Endothelial cell of umbilical vein (primary cell): ENCODE measurements around the gene CHRM2. TPM values are rescaled to one million over a fixed set of nuclear protein-coding genes. Genes with fewer than 3 reads are reported as not detected.

Experiments used
- BruUV-seq: library from RNA; stranded (reverse); fragments of 400-500 nt; replicated peaks from 2 replicates; lab custom pipeline; 2021; lab: Mats Ljungman, UMichigan
- CTCF ChIA-PET: fragments of 300-600, 350-600 bp; sonication (Branson Sonifier 250); formaldehyde crosslinking; loops from one replicate; lab custom pipeline; 2021; ENCODE audit warnings: antibody characterized with exemption, inconsistent platforms; lab: Charles Lee
- POLR2A ChIA-PET: fragments of 300-600, 350-600 bp; sonication (Branson Sonifier 250); formaldehyde crosslinking; loops from one replicate; lab custom pipeline; 2021; ENCODE audit warnings: antibody characterized with exemption, inconsistent platforms; lab: Charles Lee
- DNase-seq: peaks from one replicate; pipeline ENCODE4 v3.0.0-alpha.2; 2011; ENCODE audit warnings: low read depth, low spot score
- FAIRE-seq: peaks from 2 replicates; lab custom pipeline; 2011; peaks lifted over from hg19 to GRCh38; lab: Jason Lieb, UNC
- H2AFZ ChIP-seq: 2 replicates; pipeline ENCODE4 v1.6.0; 2012; ENCODE audit warnings: low read depth, low read length, control low read depth, inconsistent platforms
- H3K27ac ChIP-seq: 2 replicates; pipeline ENCODE4 v1.5.1; 2011; ENCODE audit warnings: low read depth, mild to moderate bottlenecking, control low read depth, low read length, moderate library complexity; ENCODE audit not compliant: insufficient read depth
- H3K27me3 ChIP-seq, 2 experiments: 2 replicates each; pipeline versions ENCODE4 v1.6.0 to v1.6.1; 2011; ENCODE audit warnings: low read length in 2 of 2, mixed read lengths in 1 of 2; ENCODE audit not compliant: control insufficient read depth in 2 of 2, insufficient read depth in 2 of 2
- H3K36me3 ChIP-seq, 2 experiments: 2 replicates in 1 of 2; 3 replicates in 1 of 2; pipeline ENCODE4 v1.5.1; 2011; ENCODE audit warnings: low read length in 2 of 2, mild to moderate bottlenecking in 1 of 2, moderate library complexity in 1 of 2; ENCODE audit not compliant: control insufficient read depth in 2 of 2, insufficient read depth in 2 of 2; ENCODE audit errors: extremely low read depth in 1 of 2
- H3K4me1 ChIP-seq: 3 replicates; pipeline ENCODE4 v1.5.1; 2011; ENCODE audit warnings: mild to moderate bottlenecking, low read length; ENCODE audit not compliant: control insufficient read depth, insufficient read depth; ENCODE audit errors: extremely low read depth
- H3K4me2 ChIP-seq: 2 replicates; pipeline ENCODE4 v1.6.1; 2011; ENCODE audit warnings: low read length, control low read depth, mixed read lengths; ENCODE audit not compliant: insufficient read depth
- H3K4me3 ChIP-seq, 3 experiments: fragments of 200-600 bp in 1 of 3; sonication (generic), shearing (Covaris generic) in 1 of 3; replicated peaks in 1 of 3; 2 replicates each; pipeline ENCODE4 v1.5.1; 2011 to 2016; ENCODE audit warnings: control low read depth in 3 of 3, low read length in 3 of 3, mild to moderate bottlenecking in 2 of 3, inconsistent platforms in 1 of 3, low read depth in 1 of 3, moderate library complexity in 1 of 3; ENCODE audit not compliant: insufficient read depth in 1 of 3
- H3K79me2 ChIP-seq: 2 replicates; pipeline ENCODE4 v1.6.0; 2012; ENCODE audit warnings: low read length, inconsistent platforms; ENCODE audit not compliant: control insufficient read depth, insufficient read depth
- H3K9ac ChIP-seq: replicated peaks from 2 replicates; pipeline ENCODE3; 2011; ENCODE audit warnings: low read length, control low read depth; ENCODE audit not compliant: insufficient read depth; ENCODE audit errors: extremely low read depth
- H3K9me1 ChIP-seq: replicated peaks from 3 replicates; pipeline ENCODE4 v1.6.0; 2011; ENCODE audit warnings: mild to moderate bottlenecking, low read length; ENCODE audit not compliant: control insufficient read depth, insufficient read depth; ENCODE audit errors: extremely low read depth
- H3K9me3 ChIP-seq: replicated peaks from 2 replicates; pipeline ENCODE4 v1.5.1; 2012; ENCODE audit warnings: low read length, inconsistent platforms; ENCODE audit not compliant: control insufficient read depth, insufficient read depth
- H4K20me1 ChIP-seq: replicated peaks from 2 replicates; pipeline ENCODE3; 2011; ENCODE audit warnings: mild to moderate bottlenecking, low read length; ENCODE audit not compliant: control insufficient read depth, insufficient read depth; ENCODE audit errors: extremely low read depth
- EZH2 ChIP-seq: IDR thresholded peaks from 2 replicates; pipeline ENCODE4 v1.6.1; 2012; ENCODE audit warnings: borderline replicate concordance, low read depth, mild to moderate bottlenecking, moderate library complexity, low read length, inconsistent platforms; ENCODE audit not compliant: severe bottlenecking
- FOS ChIP-seq: IDR thresholded peaks from 2 replicates; pipeline ENCODE4 v1.6.1; 2011; ENCODE audit warnings: mild to moderate bottlenecking, low read length, moderate library complexity, borderline replicate concordance; ENCODE audit not compliant: insufficient read depth
- GATA2 ChIP-seq: IDR thresholded peaks from 2 replicates; pipeline ENCODE4 v1.7.0; 2011; ENCODE audit warnings: low read depth, mild to moderate bottlenecking, moderate library complexity, mixed read lengths, low read length; ENCODE audit not compliant: insufficient read length, insufficient read depth
- JUN ChIP-seq: IDR thresholded peaks from 2 replicates; pipeline ENCODE4 v1.6.1; 2011; ENCODE audit warnings: borderline replicate concordance, low read depth; ENCODE audit not compliant: insufficient read length, insufficient read depth
- MYC ChIP-seq: IDR thresholded peaks from one replicate; pipeline ENCODE4 v1.6.1; 2011; ENCODE audit warnings: mild to moderate bottlenecking, low read depth, low read length
- POLR2A ChIP-seq: IDR thresholded peaks from 2 replicates; pipeline ENCODE4 v1.6.1; 2012; ENCODE audit warnings: low read depth, mild to moderate bottlenecking, control low read depth, low read length
- POLR2AphosphoS5 ChIP-seq: IDR thresholded peaks from 2 replicates; pipeline ENCODE4 v1.6.1; 2012; ENCODE audit warnings: low read depth, mild to moderate bottlenecking, control low read depth, low read length, moderate library complexity; ENCODE audit not compliant: insufficient read depth
- dilution Hi-C: fragments of 300-500 bp; cut with MboI; formaldehyde crosslinking; loops from one replicate; pipeline ENCODE4 v1.15.0; 2019; ENCODE audit warnings: low sequenced_read_pairs; ENCODE audit not compliant: extremely low pct_ligation_motif_present
- intact Hi-C: fragments of 100-400 bp; cut with micrococcal nuclease; formaldehyde crosslinking; loops from one replicate; pipeline ENCODE4 v1.10.0; 2022
- polyA plus RNA-seq, 4 experiments: library from polyadenylated mRNA; depleted of rRNA in 3 of 4; stranded (reverse) in 3 of 4; unstranded in 1 of 4; fragments of >200 nt; gene quantifications; 2 replicates each; pipeline versions ENCODE4 v1.2.1 to v1.2.3, GENCODE V29; 2011 to 2012; ENCODE audit warnings: missing spikeins in 1 of 4
- total RNA-seq: library from RNA; stranded (reverse); gene quantifications from 2 replicates; pipeline ENCODE4 v1.2.3, GENCODE V29; 2021
- TF ChIP-seq, protein P1 (sequence below), 2 donors: IDR thresholded peaks; 1 replicate in 1 of 2; 2 replicates in 1 of 2; pipeline ENCODE4 v1.5.1; 2011; ENCODE audit warnings: low read length in 2 of 2, mild to moderate bottlenecking in 2 of 2, moderate library complexity in 2 of 2, control low read depth in 1 of 2, inconsistent platforms in 1 of 2, low read depth in 1 of 2; ENCODE audit not compliant: insufficient read depth in 1 of 2; ENCODE audit errors: extremely low read depth in 1 of 2
- TF ChIP-seq, protein P2 (sequence below): IDR thresholded peaks from 2 replicates; pipeline ENCODE4 v1.6.1; 2011; ENCODE audit not compliant: insufficient read depth, insufficient read length

The CHRM2 gene
- total and polyA plus RNA-seq, 2 donors (not counting 3 experiments of a cell fraction or from before 2014, with no cell fraction given): not detected

DNA sequence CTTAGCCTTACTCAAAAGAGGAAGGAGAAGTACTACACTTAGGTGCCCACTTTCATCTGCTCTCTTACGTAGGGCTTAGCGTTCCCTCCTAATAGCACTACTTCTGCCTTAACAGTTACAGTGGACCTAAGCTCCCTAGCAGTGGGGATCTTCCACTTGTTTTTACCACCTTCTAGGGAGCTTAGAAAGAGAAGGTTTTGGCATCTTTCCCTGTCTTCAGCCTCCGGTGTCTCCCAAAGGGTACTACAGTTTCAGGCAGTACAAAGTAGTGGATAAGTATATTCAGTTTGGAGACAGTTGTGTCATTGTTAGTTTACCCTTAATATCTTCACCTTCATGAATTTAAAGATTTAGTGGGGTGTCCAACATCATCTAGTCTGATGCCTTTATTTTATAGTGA lies 14.6 kb downstream of the CHRM2 start:
- Histone ChIP-seq H3K9me3 (no peaks in the 10 kb centered on the region), H3K4me1 (no peaks in the 10 kb centered on the region), H4K20me1 (no peaks in the 10 kb centered on the region), H3K36me3 (no peaks in the 10 kb centered on the region), H3K4me2 (no peak overlapping the region), H3K27ac (no peak overlapping the region), H3K79me2 (no peaks in the 10 kb centered on the region), H3K9ac (no peak overlapping the region), H2AFZ (no peak overlapping the region), H3K27me3 (peaks cover 2 to 6% of the 10 kb centered on the region in 2 experiments), H3K9me1 (no peaks in the 10 kb centered on the region), H3K4me3 (no peak overlapping the region)
- intact Hi-C loops (no loop called here), dilution Hi-C loops (no loop called here)
- ChIA-PET POLR2A (no interaction called here), CTCF (interaction anchor here (1.2 to 1.7 kb wide), 3 partner anchors 9 to 24 kb away, joined by 4 to 9 read pairs (median 4); no protein-coding TSS in a partner anchor)
- DNase-seq: no peak
- no peak for FAIRE-seq
- TF ChIP-seq EZH2: no peak
- TF ChIP-seq, protein P1, sequence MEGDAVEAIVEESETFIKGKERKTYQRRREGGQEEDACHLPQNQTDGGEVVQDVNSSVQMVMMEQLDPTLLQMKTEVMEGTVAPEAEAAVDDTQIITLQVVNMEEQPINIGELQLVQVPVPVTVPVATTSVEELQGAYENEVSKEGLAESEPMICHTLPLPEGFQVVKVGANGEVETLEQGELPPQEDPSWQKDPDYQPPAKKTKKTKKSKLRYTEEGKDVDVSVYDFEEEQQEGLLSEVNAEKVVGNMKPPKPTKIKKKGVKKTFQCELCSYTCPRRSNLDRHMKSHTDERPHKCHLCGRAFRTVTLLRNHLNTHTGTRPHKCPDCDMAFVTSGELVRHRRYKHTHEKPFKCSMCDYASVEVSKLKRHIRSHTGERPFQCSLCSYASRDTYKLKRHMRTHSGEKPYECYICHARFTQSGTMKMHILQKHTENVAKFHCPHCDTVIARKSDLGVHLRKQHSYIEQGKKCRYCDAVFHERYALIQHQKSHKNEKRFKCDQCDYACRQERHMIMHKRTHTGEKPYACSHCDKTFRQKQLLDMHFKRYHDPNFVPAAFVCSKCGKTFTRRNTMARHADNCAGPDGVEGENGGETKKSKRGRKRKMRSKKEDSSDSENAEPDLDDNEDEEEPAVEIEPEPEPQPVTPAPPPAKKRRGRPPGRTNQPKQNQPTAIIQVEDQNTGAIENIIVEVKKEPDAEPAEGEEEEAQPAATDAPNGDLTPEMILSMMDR (IDR thresholded peaks at IDR 0.05; ENCODE audit: extremely low read depth in 1 of 2, insufficient read depth in 1 of 2, low read depth in 1 of 2, low read length in 2 of 2): no peak
- TF ChIP-seq FOS: no peak
- TF ChIP-seq JUN: no peak
- no peak for TF ChIP-seq MYC
- TF ChIP-seq POLR2AphosphoS5: no peak
- TF ChIP-seq, protein P2, sequence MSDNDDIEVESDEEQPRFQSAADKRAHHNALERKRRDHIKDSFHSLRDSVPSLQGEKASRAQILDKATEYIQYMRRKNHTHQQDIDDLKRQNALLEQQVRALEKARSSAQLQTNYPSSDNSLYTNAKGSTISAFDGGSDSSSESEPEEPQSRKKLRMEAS: no peak
- TF ChIP-seq POLR2A: no peak
- no peak for TF ChIP-seq GATA2
- no TSS peak for BruUV-seq
